Right cardiac atrium (tissue), 5 donors: ENCODE results near the gene APOL6. TPM values are rescaled to one million over a fixed set of nuclear protein-coding genes. Genes with fewer than 3 reads are reported as not detected.

Experiments used
- ATAC-seq, 2 donors: fragments of 200-7000 bp; cut with Tn5 transposase; one replicate each; pipeline versions ENCODE4 v1.8.0 to v1.9.1; 2020; ENCODE audit warnings: moderate library complexity in 2 of 2, mild to moderate bottlenecking in 1 of 2
- DNase-seq, 3 donors: peaks; one replicate each; pipeline ENCODE4 v3.0.0-alpha.2; 2020
- H3K27ac ChIP-seq: one replicate; pipeline ENCODE4 v1.5.1; 2013; ENCODE audit warnings: mild to moderate bottlenecking, low read length, control low read depth, moderate library complexity
- H3K27me3 ChIP-seq: one replicate; pipeline ENCODE4 v1.6.1; 2013; ENCODE audit not compliant: control insufficient read depth, insufficient read depth
- H3K4me1 ChIP-seq: one replicate; pipeline ENCODE4 v1.6.1; 2013; ENCODE audit warnings: low read length; ENCODE audit not compliant: control insufficient read depth, insufficient read depth
- H3K4me3 ChIP-seq: one replicate; pipeline ENCODE4 v1.5.1; 2013; ENCODE audit warnings: low read length, control low read depth
- H3K9me3 ChIP-seq: one replicate; pipeline ENCODE4 v1.6.1; 2013; ENCODE audit warnings: low read length; ENCODE audit not compliant: control insufficient read depth
- WGBS: extraction: QIAGEN DNeasy Blood & Tissue Kit; methylation state at CpG from one replicate; pipeline ENCODE4 v1.1.7; 2013; 5-methylcytosine and 5-hydroxymethylcytosine counted together
- intact Hi-C, 4 donors: fragments of 100-400 bp; cut with DNase I; formaldehyde crosslinking; loops; one replicate each; pipeline versions ENCODE4 v1.11.0 to v1.14.0; 2022 to 2023
- polyA plus RNA-seq: library from polyadenylated mRNA; stranded (reverse); fragments of 200-250 nt; gene quantifications from one replicate; pipeline ENCODE4 v1.2.3, GENCODE V29; 2013
- total RNA-seq, 4 donors: library from RNA; stranded (reverse); fragmentation: NEBNext Ultra II Directional; extraction: Animal tissue kit (Norgen Biotek cat#: 25700); gene quantifications; one replicate each; pipeline ENCODE4 v1.2.1, GENCODE V29; 2021
- donor health status: healthy with polysubstance abuse.
- donor health status: DM: no; HTN: yes; CAD: no.
- donor health status: DM: no; HTN: no; CAD: no.
- donor health status: DM: no; HTN: yes; CAD: no; lungs with severe emphysema.
- donor health status: DM: yes; HTN: yes; CAD: no.

The APOL6 gene
- total and polyA plus RNA-seq, 5 donors = 4.2 to 13.3 (median 8.5) TPM

GRCh38 chr22:35608088-35608487 lies 40.2 kb upstream of the APOL6 start:
- DNase-seq = peak in 1 of 3 donors; percentile 49
- Histone ChIP-seq H3K4me3 (no peak overlapping the region), H3K4me1 (peaks cover 12% of the 10 kb centered on the region), H3K27me3 (no peaks in the 10 kb centered on the region), H3K9me3 (no peaks in the 10 kb centered on the region), H3K27ac (peak overlapping the region; percentile 8)
- 59% methylated on average over 11 of the region's 11 CpGs for WGBS
- no peak for ATAC-seq
- intact Hi-C loops = no loop called here

- no peaks in the 10 kb centered on the region for H3K27me3 ChIP-seq
- H3K4me3 ChIP-seq = no peak overlapping the region
- no peak for ATAC-seq
- H3K9me3 ChIP-seq = no peaks in the 10 kb centered on the region
- DNase-seq = peak in 2 of 3 donors; percentile 8 to 46
- H3K27ac ChIP-seq = peak overlapping the region; percentile 32
- peaks cover 12% of the 10 kb centered on the region for H3K4me1 ChIP-seq
- intact Hi-C loops = no loop called here
- 79% methylated on average over 9 of the region's 9 CpGs for WGBS
Measured at GRCh38 chr22:35609261-35609660, 39.0 kb upstream of the APOL6 start.

DNA sequence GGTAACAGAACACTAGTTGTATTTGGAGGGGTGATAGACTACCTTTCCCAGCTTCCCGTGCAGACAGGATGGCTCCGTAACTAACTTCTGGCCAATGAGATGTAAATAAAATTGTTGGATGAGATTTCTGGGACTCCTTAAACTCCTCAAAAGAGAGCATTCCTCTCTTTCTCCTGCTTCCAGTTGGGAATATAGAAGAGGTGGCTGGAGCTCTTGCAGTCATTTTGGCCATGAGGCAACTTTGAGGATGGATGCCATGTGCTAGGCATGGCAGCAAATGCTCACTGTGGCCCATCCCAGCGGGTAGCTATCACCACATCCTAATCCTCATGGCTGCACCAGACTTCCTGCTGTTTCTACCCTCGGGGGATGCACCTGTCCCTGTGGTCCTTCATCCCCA lies 38.5 kb upstream of the APOL6 start:
- Histone ChIP-seq H3K27ac (peak overlapping the region; percentile 6), H3K4me3 (no peak overlapping the region), H3K4me1 (peaks cover 12% of the 10 kb centered on the region), H3K9me3 (no peaks in the 10 kb centered on the region), H3K27me3 (no peaks in the 10 kb centered on the region)
- DNase-seq (peak in 1 of 3 donors; percentile 5), ATAC-seq (no peak)
- 78% methylated on average over 4 of the region's 4 CpGs for WGBS
- intact Hi-C loops = no loop called here

- WGBS = 82% methylated on average over 10 of the region's 10 CpGs
- Histone ChIP-seq H3K27me3 (no peaks in the 10 kb centered on the region), H3K9me3 (no peaks in the 10 kb centered on the region), H3K27ac (peak overlapping the region; percentile 81), H3K4me3 (no peak overlapping the region), H3K4me1 (peaks cover 7% of the 10 kb centered on the region)
- ATAC-seq = no peak
- DNase-seq = peak in 1 of 3 donors; percentile 56
- intact Hi-C loops = no loop called here
Measured at GRCh38 chr22:35610741-35611140, 37.5 kb upstream of the APOL6 start.

GRCh38 chr22:35611200-35611890 lies 36.9 kb upstream of the APOL6 start:
- Histone ChIP-seq H3K27ac (peak overlapping the region; percentile 81), H3K4me1 (peaks cover 4% of the 10 kb centered on the region), H3K9me3 (no peaks in the 10 kb centered on the region), H3K4me3 (no peak overlapping the region), H3K27me3 (no peaks in the 10 kb centered on the region)
- intact Hi-C loops = no loop called here
- 78% methylated on average over 6 of the region's 6 CpGs for WGBS
- ATAC-seq = no peak
- peak in 1 of 3 donors; percentile 35 for DNase-seq

DNA sequence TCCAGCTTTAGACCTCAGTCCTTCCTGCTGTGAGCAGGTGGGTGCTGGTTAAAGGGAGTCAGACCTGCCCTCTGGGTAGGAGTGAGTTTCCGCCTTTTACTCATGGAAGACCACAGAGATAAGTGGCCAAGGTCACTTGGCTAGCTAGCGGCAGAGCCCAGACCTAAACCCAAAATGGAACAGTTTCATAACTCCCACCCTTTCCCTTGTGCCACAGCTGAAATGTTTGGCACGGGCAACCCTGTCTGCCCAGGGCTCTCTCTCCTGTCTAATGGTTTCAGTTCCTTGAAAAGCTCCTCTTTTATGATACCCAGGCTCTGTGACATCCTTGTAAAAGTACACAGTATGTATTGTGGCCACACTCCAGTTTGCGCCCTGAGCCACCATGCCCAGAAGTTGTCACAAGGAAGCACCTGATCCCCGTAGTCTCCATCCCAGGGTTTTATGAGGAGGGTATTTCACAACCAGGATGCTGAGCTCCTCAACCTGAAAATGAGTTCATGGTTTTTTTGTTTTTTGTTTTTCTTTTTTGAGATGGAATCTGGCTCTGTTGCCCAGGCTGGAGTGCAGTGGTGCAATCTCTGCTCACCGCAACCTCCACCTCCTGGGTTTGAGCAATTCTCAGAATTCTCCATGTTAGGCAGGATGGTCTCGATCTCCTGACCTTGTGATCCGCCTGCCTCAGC lies 36.2 kb upstream of the APOL6 start:
- H3K4me1 ChIP-seq = peaks cover 2% of the 10 kb centered on the region
- intact Hi-C loops = no loop called here
- peak overlapping the region; percentile 1 for H3K4me3 ChIP-seq
- H3K9me3 ChIP-seq = no peaks in the 10 kb centered on the region
- WGBS = 60% methylated on average over 8 of the region's 8 CpGs
- ATAC-seq (no peak), DNase-seq (no peak)
- H3K27me3 ChIP-seq = no peaks in the 10 kb centered on the region
- H3K27ac ChIP-seq = peak overlapping the region; percentile 81

GRCh38 chr22:35612903-35613302 lies 35.3 kb upstream of the APOL6 start:
- peak overlapping the region; percentile 7 for H3K4me3 ChIP-seq
- no peaks in the 10 kb centered on the region for H3K27me3 ChIP-seq
- no peaks in the 10 kb centered on the region for H3K9me3 ChIP-seq
- DNase-seq (peak; percentile 49 to 79 (median 77)), ATAC-seq (peak; percentile 54 to 59)
- peak overlapping the region; percentile 97 for H3K27ac ChIP-seq
- intact Hi-C loops = no loop called here
- WGBS = 69% methylated on average over 12 of the region's 12 CpGs
- peaks cover 2% of the 10 kb centered on the region for H3K4me1 ChIP-seq

- WGBS = 73% methylated on average over 2 of the region's 2 CpGs
- Histone ChIP-seq H3K4me1 (peaks cover under 1% of the 10 kb centered on the region), H3K27ac (peak overlapping the region; percentile 97), H3K4me3 (peak overlapping the region; percentile 66), H3K27me3 (no peaks in the 10 kb centered on the region), H3K9me3 (no peaks in the 10 kb centered on the region)
- intact Hi-C loops = no loop called here
- DNase-seq (no peak), ATAC-seq (no peak)
Measured at GRCh38 chr22:35614404-35614803, 33.8 kb upstream of the APOL6 start.

DNA sequence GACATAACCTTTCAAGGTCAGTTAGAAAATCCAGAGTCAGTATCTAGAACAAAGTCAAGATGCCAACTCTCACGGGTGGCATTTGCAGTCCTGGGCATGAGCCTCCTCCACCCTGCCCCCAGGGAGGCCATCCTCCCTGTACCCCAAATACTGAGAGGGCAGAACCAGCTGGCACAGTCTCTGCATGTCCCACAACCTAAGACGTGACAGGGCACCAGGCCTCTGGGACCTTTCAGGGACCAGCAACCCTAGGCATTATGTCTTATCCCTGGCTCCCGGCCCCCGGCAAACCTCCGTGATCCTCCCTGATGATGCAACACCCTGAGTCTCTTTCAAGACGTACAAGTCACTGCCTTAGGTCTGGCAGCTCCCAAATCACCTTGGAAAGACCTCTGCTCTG lies 33.1 kb upstream of the APOL6 start:
- intact Hi-C loops = no loop called here
- Histone ChIP-seq H3K4me3 (peak overlapping the region; percentile 66), H3K27me3 (no peaks in the 10 kb centered on the region), H3K4me1 (no peaks in the 10 kb centered on the region), H3K27ac (peak overlapping the region; percentile 97), H3K9me3 (no peaks in the 10 kb centered on the region)
- peak in 1 of 3 donors; percentile 52 for DNase-seq
- ATAC-seq = no peak
- 67% methylated on average over 6 of the region's 6 CpGs for WGBS

- ATAC-seq = no peak
- Histone ChIP-seq H3K4me1 (no peaks in the 10 kb centered on the region), H3K27me3 (no peaks in the 10 kb centered on the region), H3K4me3 (peak overlapping the region; percentile 66), H3K9me3 (no peaks in the 10 kb centered on the region), H3K27ac (peak overlapping the region; percentile 97)
- DNase-seq = no peak
- WGBS = 53% methylated on average over 7 of the region's 7 CpGs
- intact Hi-C loops = no loop called here
Measured at GRCh38 chr22:35616043-35616442, 32.2 kb upstream of the APOL6 start.

- ATAC-seq = peak; percentile 70 to 75
- DNase-seq = peak; percentile 56 to 86 (median 82)
- no peaks in the 10 kb centered on the region for H3K9me3 ChIP-seq
- H3K27ac ChIP-seq = peak within 1 kb of the TSS; percentile 97
- intact Hi-C loops = no loop called here
- no peaks in the 10 kb centered on the region for H3K27me3 ChIP-seq
- 58% methylated on average over 16 of the region's 16 CpGs for WGBS
- H3K4me1 ChIP-seq = peaks cover 2% of the 10 kb centered on the region
- H3K4me3 ChIP-seq = peak within 1 kb of the TSS; percentile 66
Measured at GRCh38 chr22:35617137-35617755, 31.0 kb upstream of the APOL6 start, which contains the start of gene MB. Gene MB (minus strand): TSS chr22:35617329. CDS start chr22:35617257, 72 bp downstream.
